K562 (cell line): ENCODE results near the gene TRAK1. TPM values are rescaled to one million over a fixed set of nuclear protein-coding genes. Genes with fewer than 3 reads are reported as not detected.
A peak's percentile ranks its signal among the peaks of the same experiment; 100 is the strongest.

Experiments used
- ATAC-seq: fragments of 200-7000 bp; cut with Tn5 transposase; 3 replicates; pipeline ENCODE4 v1.9.1; 2020; ENCODE audit warnings: moderate library complexity
- BruUV-seq: library from RNA; stranded (reverse); fragments of 400-500 nt; replicated peaks from 2 replicates; lab custom pipeline; 2021; lab: Mats Ljungman, UMichigan
- CTCF ChIA-PET: fragments of 300-600 bp; formaldehyde crosslinking; extraction: SDS; loops from one replicate; lab custom pipeline; 2021; ENCODE audit warnings: low intra/inter-chr PET ratio; lab: Yijun Ruan, JAX
- POLR2A ChIA-PET: fragments of 300-600, 350-650 bp; sonication (Branson Sonifier 250); formaldehyde crosslinking; extraction: SDS; loops from one replicate; lab custom pipeline; 2021; ENCODE audit warnings: antibody characterized with exemption, inconsistent platforms; lab: Yijun Ruan, JAX
- DNase-seq, 4 experiments: peaks; one replicate each; pipeline versions ENCODE4 v3.0.0 to v3.0.0-alpha.2; 2011 to 2018; ENCODE audit warnings: low spot score in 3 of 4, mixed read lengths in 3 of 4; ENCODE audit errors: extremely low read depth in 1 of 4
- FAIRE-seq: peaks from 2 replicates; lab custom pipeline; 2011; peaks lifted over from hg19 to GRCh38; lab: Jason Lieb, UNC
- H2AFZ ChIP-seq: 2 replicates; pipeline ENCODE4 v1.6.0; 2011; ENCODE audit warnings: low read depth, low read length, control low read depth, inconsistent platforms
- H3K27ac ChIP-seq: fragments of 200-600 bp; 3 replicates; pipeline ENCODE4 v1.8.0; 2011; ENCODE audit warnings: low read depth, mild to moderate bottlenecking, control low read depth, inconsistent platforms, low read length, moderate library complexity, mixed read lengths; ENCODE audit errors: extremely low read depth
- H3K27me3 ChIP-seq, 2 experiments: fragments of 300-600 bp in 1 of 2; 2 replicates in 1 of 2; 3 replicates in 1 of 2; pipeline versions ENCODE4 v1.6.0 to v1.8.0; 2011; ENCODE audit warnings: inconsistent platforms in 2 of 2, low read length in 2 of 2, mild to moderate bottlenecking in 1 of 2, mixed read lengths in 1 of 2, moderate library complexity in 1 of 2; ENCODE audit not compliant: control insufficient read depth in 2 of 2, insufficient read depth in 2 of 2
- H3K36me3 ChIP-seq: fragments of 300-600 bp; 3 replicates; pipeline ENCODE4 v1.8.0; 2011; ENCODE audit warnings: mild to moderate bottlenecking, low read length, inconsistent platforms; ENCODE audit not compliant: control insufficient read depth, insufficient read depth
- H3K4me1 ChIP-seq, 2 experiments: fragments of 200-600 bp in 1 of 2; replicated peaks in 1 of 2; 2 replicates in 1 of 2; 3 replicates in 1 of 2; pipeline versions ENCODE4 v1.5.1 to v1.8.0; 2011; ENCODE audit warnings: inconsistent platforms in 2 of 2, low read length in 2 of 2, mild to moderate bottlenecking in 1 of 2, mixed read lengths in 1 of 2, moderate library complexity in 1 of 2; ENCODE audit not compliant: control insufficient read depth in 2 of 2, insufficient read depth in 2 of 2
- H3K4me2 ChIP-seq: 2 replicates; pipeline ENCODE4 v1.6.1; 2011; ENCODE audit warnings: low read length, control low read depth, inconsistent platforms, mixed read lengths; ENCODE audit not compliant: insufficient read depth
- H3K4me3 ChIP-seq: fragments of 200-600 bp; sonication (generic), shearing (Covaris generic); 2 replicates; pipeline ENCODE4 v1.5.1; 2016; ENCODE audit warnings: control low read depth, inconsistent platforms
- H3K79me2 ChIP-seq: fragments of 200-600 bp; 3 replicates; pipeline ENCODE4 v1.8.0; 2011; ENCODE audit warnings: low read length, inconsistent platforms; ENCODE audit not compliant: control insufficient read depth, insufficient read depth
- H3K9ac ChIP-seq, 2 experiments: 2 replicates each; pipeline versions ENCODE4 v1.6.0 to v1.6.1; 2011; ENCODE audit warnings: low read depth in 2 of 2, low read length in 2 of 2, control low read depth in 1 of 2, inconsistent platforms in 1 of 2, mild to moderate bottlenecking in 1 of 2, mixed read lengths in 1 of 2; ENCODE audit not compliant: insufficient read depth in 1 of 2
- H3K9me1 ChIP-seq: one replicate; pipeline ENCODE4 v1.6.0; 2011; ENCODE audit warnings: inconsistent platforms, mild to moderate bottlenecking, low read length, moderate library complexity; ENCODE audit not compliant: control insufficient read depth, insufficient read depth
- H3K9me3 ChIP-seq: replicated peaks from 2 replicates; pipeline ENCODE4 v1.5.1; 2011; ENCODE audit warnings: low read depth, low read length, inconsistent platforms; ENCODE audit not compliant: control insufficient read depth, insufficient read depth
- H4K20me1 ChIP-seq: replicated peaks from 2 replicates; pipeline ENCODE4 v1.6.1; 2011; ENCODE audit warnings: low read length, inconsistent platforms, mixed read lengths; ENCODE audit not compliant: control insufficient read depth, insufficient read depth
- ATF1 ChIP-seq, 2 experiments: fragments of 450-650 bp in 1 of 2; IDR thresholded peaks; 2 replicates each; pipeline ENCODE4 v1.6.1; 2016; ENCODE audit warnings: missing compliant biosample characterization in 1 of 2, missing genetic modification characterization in 1 of 2
- BACH1 ChIP-seq: fragments of 200-800 bp; sonication (Bioruptor generic); IDR thresholded peaks from 2 replicates; pipeline ENCODE4 v1.6.1; 2016; ENCODE audit warnings: missing genetic modification characterization, missing compliant biosample characterization
- CREM ChIP-seq: IDR thresholded peaks from 2 replicates; pipeline ENCODE4 v1.6.1; 2014; ENCODE audit warnings: antibody characterized with exemption, low read depth
- EZH2 ChIP-seq: IDR thresholded peaks from 2 replicates; pipeline ENCODE4 v1.6.1; 2012; ENCODE audit warnings: low read depth, mild to moderate bottlenecking, inconsistent platforms, low read length, borderline replicate concordance
- FOXJ3 ChIP-seq: sonication (generic); formaldehyde crosslinking; IDR thresholded peaks from 2 replicates; pipeline ENCODE4 v1.4.0; 2020; ENCODE audit warnings: mild to moderate bottlenecking, missing genetic modification reagents
- HDAC2 ChIP-seq: fragments of 450-650 bp; IDR thresholded peaks from 2 replicates; pipeline ENCODE4 v1.6.1; 2016; ENCODE audit warnings: mild to moderate bottlenecking
- SPI1 ChIP-seq: IDR thresholded peaks from 2 replicates; pipeline ENCODE4 v1.6.1; 2011; ENCODE audit warnings: low read depth, low read length, control low read depth, borderline replicate concordance
- SRSF7 ChIP-seq: fragments of 200-400 bp; formaldehyde crosslinking; optimal IDR thresholded peaks from 2 replicates; pipeline ENCODE3; 2017; ENCODE audit warnings: mild to moderate bottlenecking, low read depth, low read length
- TAL1 ChIP-seq: fragments of 450-650 bp; IDR thresholded peaks from 2 replicates; pipeline ENCODE4 v1.6.1; 2016; ENCODE audit warnings: mild to moderate bottlenecking
- TEAD1 ChIP-seq, 2 experiments: fragments of 450-650 bp in 1 of 2; sonication (generic) in 1 of 2; formaldehyde crosslinking; IDR thresholded peaks; 2 replicates each; pipeline versions ENCODE4 v1.4.0 to v1.8.0; 2020 to 2022; ENCODE audit warnings: mild to moderate bottlenecking in 2 of 2, missing genetic modification reagents in 1 of 2
- ZFP36 ChIP-seq: fragments of 150-350 bp; IDR thresholded peaks from 2 replicates; pipeline ENCODE4 v1.6.1; 2018; ENCODE audit warnings: low read length, low read depth; ENCODE audit not compliant: partially characterized antibody
- ZNF174 ChIP-seq: fragments of 250-450 bp; sonication (Bioruptor Pico); IDR thresholded peaks from 2 replicates; pipeline ENCODE4 v1.4.0; 2020; ENCODE audit warnings: mild to moderate bottlenecking
- WGBS: fragments of 100-300 bp; shearing (Covaris generic); methylation state at CpG from one replicate; pipeline ENCODE4 v1.1.6; 2016; ENCODE audit warnings: low coverage, mixed read lengths; ENCODE audit not compliant: insufficient coverage; ENCODE audit errors: missing lambda C conversion rate; 5-methylcytosine and 5-hydroxymethylcytosine counted together
- in situ Hi-C: fragments of 300-500 bp; cut with MboI; formaldehyde crosslinking; loops from 4 replicates; pipeline ENCODE4 v1.15.0; 2018; ENCODE audit warnings: inconsistent platforms, mixed read lengths
- intact Hi-C: fragments of 100-400 bp; cut with micrococcal nuclease; formaldehyde crosslinking; loops from 2 replicates; pipeline ENCODE4 v1.14.2; 2022
- polyA plus RNA-seq, 8 experiments: library from polyadenylated mRNA; depleted of rRNA in 4 of 8; stranded (reverse) in 5 of 8; unstranded in 3 of 8; fragments of >200 nt; fragmentation: Nextera tagmentation in 2 of 8; fragmentation: Illumina TruSeq in 1 of 8; extraction: Ambion mirVana in 2 of 8; extraction: Trizol in 1 of 8; gene quantifications; 2 replicates each; pipeline versions ENCODE4 v1.2.1 to v1.2.3, GENCODE V29; 2011 to 2014; ENCODE audit warnings: inconsistent platforms in 1 of 8, missing spikeins in 1 of 8
- total RNA-seq, 7 experiments: library from RNA; depleted of rRNA in 6 of 7; stranded (reverse); fragments of >200 nt in 6 of 7; fragmentation: Illumina TruSeq in 2 of 7; extraction: Trizol in 2 of 7; gene quantifications; 2 replicates each; pipeline versions ENCODE4 v1.2.1 to v1.2.3, GENCODE V29; 2011 to 2021; ENCODE audit warnings: low replicate concordance in 1 of 7
- TF ChIP-seq, protein P1 (sequence below), 3 experiments: IDR thresholded peaks in 2 of 3; conservative IDR thresholded peaks in 1 of 3; 2 replicates each; pipeline ENCODE4 v1.5.1; 2011 to 2012; ENCODE audit warnings: low read length in 3 of 3, mild to moderate bottlenecking in 3 of 3, control low read depth in 2 of 3, improper control_type of control experiment in 1 of 3, inconsistent platforms in 1 of 3, low read depth in 1 of 3, mixed read lengths in 1 of 3, moderate library complexity in 1 of 3; ENCODE audit not compliant: insufficient read depth in 2 of 3
- TF ChIP-seq, protein P2 (sequence below): conservative IDR thresholded peaks from 2 replicates; pipeline ENCODE4 v1.6.1; 2011; ENCODE audit warnings: low read depth, mild to moderate bottlenecking, low read length; ENCODE audit not compliant: control insufficient read depth
- TF ChIP-seq, protein P3 (sequence below), 2 experiments: fragments of 450-650 bp; conservative IDR thresholded peaks; 2 replicates each; pipeline ENCODE4 v1.6.1; 2017; ENCODE audit warnings: mild to moderate bottlenecking in 2 of 2, moderate library complexity in 2 of 2

TRAK1 gene
- total and polyA plus RNA-seq, 9 of the 15 experiments (the other 6 are each of a cell fraction or from before 2014, with no cell fraction given) = 5.3 to 28.5 (median 17.5) TPM

DNA sequence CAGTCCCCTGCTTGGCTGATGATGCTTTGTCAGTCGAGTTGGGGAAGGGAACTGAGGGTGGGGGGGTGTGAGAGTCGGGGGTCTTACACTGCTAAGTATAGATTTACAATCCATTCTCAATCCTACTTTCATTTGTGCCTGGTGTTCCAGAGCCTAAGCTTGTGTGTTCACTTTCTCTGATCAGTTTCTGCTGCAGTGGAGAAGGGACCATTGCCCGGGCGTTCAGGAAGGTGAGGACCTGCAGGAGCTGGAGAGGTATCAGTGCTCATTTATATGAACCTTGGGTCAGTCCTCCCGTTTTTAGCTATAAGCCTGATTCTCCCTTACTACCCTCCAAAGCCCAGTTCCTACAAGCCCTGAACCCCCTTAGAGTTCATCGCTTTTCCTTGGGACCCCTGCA lies 41.0 kb upstream of the TRAK1 start (continued):
- TF ChIP-seq, protein P1, sequence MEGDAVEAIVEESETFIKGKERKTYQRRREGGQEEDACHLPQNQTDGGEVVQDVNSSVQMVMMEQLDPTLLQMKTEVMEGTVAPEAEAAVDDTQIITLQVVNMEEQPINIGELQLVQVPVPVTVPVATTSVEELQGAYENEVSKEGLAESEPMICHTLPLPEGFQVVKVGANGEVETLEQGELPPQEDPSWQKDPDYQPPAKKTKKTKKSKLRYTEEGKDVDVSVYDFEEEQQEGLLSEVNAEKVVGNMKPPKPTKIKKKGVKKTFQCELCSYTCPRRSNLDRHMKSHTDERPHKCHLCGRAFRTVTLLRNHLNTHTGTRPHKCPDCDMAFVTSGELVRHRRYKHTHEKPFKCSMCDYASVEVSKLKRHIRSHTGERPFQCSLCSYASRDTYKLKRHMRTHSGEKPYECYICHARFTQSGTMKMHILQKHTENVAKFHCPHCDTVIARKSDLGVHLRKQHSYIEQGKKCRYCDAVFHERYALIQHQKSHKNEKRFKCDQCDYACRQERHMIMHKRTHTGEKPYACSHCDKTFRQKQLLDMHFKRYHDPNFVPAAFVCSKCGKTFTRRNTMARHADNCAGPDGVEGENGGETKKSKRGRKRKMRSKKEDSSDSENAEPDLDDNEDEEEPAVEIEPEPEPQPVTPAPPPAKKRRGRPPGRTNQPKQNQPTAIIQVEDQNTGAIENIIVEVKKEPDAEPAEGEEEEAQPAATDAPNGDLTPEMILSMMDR (IDR thresholded peaks at IDR 0.05 in 2 of 3, conservative IDR thresholded peaks at IDR 0.05 in 1 of 3; ENCODE audit: insufficient read depth in 2 of 3, low read depth in 1 of 3, low read length in 3 of 3) = no peak
- TF ChIP-seq TAL1 = no peak
- no peak for TF ChIP-seq EZH2
- TF ChIP-seq ZNF174 (CRISPR knock-in tag) = no peak

DNA sequence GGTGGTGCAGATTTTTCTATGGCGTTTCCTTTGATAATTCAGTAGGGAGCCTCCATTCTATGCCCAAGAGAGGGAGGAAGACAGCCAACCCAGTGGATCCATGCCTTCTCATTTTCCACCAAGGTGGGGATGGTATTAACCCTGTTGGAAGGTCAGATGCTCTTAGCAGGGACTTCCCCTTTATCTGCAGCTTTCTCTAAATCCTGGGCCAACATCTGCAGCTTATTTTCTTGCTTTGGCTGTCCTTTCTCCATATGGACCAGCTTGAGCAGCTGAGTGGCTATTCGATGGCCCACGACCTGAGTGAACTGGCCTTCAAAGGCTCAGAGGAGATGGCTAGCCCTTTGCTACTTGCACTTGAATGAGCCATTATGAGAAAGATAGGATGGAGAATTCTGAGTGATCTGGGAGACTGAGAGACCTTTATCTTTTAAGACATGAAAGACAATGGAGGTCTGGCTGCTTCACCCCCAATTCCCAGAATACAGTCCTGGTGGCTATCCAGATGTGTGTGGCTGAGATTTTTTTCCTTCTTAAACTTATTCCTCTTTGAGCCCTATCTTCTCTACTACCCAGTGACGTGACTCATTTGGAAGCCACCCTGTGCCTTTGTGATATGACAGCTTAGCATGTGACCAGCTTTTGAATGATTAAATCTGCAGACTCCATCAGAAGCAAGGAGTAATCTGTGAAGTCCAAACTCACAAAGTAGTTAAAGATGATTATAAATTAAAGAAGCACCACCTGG lies 39.6 kb upstream of the TRAK1 start:
- Histone ChIP-seq H2AFZ (no peak overlapping the region), H3K9ac (no peak overlapping the region), H4K20me1 (peaks cover 28% of the 10 kb centered on the region), H3K27ac (no peak overlapping the region), H3K4me1 (peaks cover 3 to 4% of the 10 kb centered on the region in 2 experiments; a peak in 3 of 5 replicates), H3K4me2 (no peak overlapping the region), H3K79me2 (peaks cover 30% of the 10 kb centered on the region; the same call in 2 of the 3 replicates), H3K9me3 (no peaks in the 10 kb centered on the region), H3K27me3 (no peaks in the 10 kb centered on the region), H3K9me1 (no peaks in the 10 kb centered on the region), H3K36me3 (no peaks in the 10 kb centered on the region), H3K4me3 (no peak overlapping the region)
- ChIA-PET CTCF (no interaction called here), POLR2A (interaction anchor here (0.7 to 3.2 kb wide), 8 partner anchors 8 to 37 kb away, joined by 3 to 14 read pairs (median 4); no protein-coding TSS in a partner anchor)
- ATAC-seq = peak; percentile 50
- intact Hi-C loops = no loop called here
- DNase-seq = peak in 1 of 4 experiments; percentile 55
- peak; percentile 65 for FAIRE-seq
- WGBS = 13% methylated on average over 4 of the region's 4 CpGs
- in situ Hi-C loops = no loop called here
- no TSS peak for BruUV-seq
- TF ChIP-seq ZFP36 = no peak
- TF ChIP-seq HDAC2 = 0 out of 2 replicates have a peak, but pooled peaks have one; percentile 31
- TF ChIP-seq SPI1 = peak; percentile 60; the same call in 1 of the 2 replicates
- TF ChIP-seq, protein P2, sequence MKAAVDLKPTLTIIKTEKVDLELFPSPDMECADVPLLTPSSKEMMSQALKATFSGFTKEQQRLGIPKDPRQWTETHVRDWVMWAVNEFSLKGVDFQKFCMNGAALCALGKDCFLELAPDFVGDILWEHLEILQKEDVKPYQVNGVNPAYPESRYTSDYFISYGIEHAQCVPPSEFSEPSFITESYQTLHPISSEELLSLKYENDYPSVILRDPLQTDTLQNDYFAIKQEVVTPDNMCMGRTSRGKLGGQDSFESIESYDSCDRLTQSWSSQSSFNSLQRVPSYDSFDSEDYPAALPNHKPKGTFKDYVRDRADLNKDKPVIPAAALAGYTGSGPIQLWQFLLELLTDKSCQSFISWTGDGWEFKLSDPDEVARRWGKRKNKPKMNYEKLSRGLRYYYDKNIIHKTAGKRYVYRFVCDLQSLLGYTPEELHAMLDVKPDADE = no peak
- no peak for TF ChIP-seq SRSF7
- no peak for TF ChIP-seq FOXJ3
- TF ChIP-seq CREM = peak; percentile 50; the same call in 1 of the 2 replicates
- no peak for TF ChIP-seq TEAD1 (CRISPR knock-in tag; IDR thresholded peaks at IDR 0.05)
- TF ChIP-seq, protein P3, sequence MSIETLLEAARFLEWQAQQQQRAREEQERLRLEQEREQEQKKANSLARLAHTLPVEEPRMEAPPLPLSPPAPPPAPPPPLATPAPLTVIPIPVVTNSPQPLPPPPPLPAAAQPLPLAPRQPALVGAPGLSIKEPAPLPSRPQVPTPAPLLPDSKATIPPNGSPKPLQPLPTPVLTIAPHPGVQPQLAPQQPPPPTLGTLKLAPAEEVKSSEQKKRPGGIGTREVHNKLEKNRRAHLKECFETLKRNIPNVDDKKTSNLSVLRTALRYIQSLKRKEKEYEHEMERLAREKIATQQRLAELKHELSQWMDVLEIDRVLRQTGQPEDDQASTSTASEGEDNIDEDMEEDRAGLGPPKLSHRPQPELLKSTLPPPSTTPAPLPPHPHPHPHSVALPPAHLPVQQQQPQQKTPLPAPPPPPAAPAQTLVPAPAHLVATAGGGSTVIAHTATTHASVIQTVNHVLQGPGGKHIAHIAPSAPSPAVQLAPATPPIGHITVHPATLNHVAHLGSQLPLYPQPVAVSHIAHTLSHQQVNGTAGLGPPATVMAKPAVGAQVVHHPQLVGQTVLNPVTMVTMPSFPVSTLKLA (conservative IDR thresholded peaks at IDR 0.05) = peak in 1 of 2 experiments; percentile 67; a peak in 1 of 4 replicates
- no peak for TF ChIP-seq ATF1 (CRISPR knock-in tag; IDR thresholded peaks at IDR 0.05)
- peak; percentile 57; the same call in 1 of the 2 replicates for TF ChIP-seq ATF1 (tag; IDR thresholded peaks at IDR 0.05)
- no peak for TF ChIP-seq BACH1 (tag)
